ENCODE data around the gene MCC. TPM values are rescaled to one million over a fixed set of nuclear protein-coding genes. Genes with fewer than 3 reads are reported as not detected.

MCC gene
- polyA plus RNA-seq, 4 donors = 0.45 to 3.5 (median 1.6) TPM

DNA sequence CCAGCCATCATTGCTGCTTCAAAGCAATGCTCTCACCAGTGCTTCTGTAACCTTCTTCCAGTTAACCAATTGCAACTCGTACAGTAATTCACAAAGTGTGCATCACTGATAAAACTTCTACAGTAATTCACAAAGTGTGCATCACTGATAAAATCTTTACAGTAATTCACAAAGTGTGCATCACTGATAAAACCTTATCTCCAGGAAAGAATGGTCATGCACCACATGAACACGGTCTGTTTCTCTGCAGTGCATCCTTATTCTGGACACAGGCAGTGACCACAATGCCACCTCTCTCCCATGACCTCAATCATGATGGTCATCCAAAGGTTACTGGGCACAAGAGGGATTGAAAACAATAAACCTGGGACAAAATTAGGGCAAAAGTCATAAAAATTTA is 207.1 kb downstream of the MCC start:
- H3K4me3 ChIP-seq (ENCODE audit: low read depth in 1 of 3, low read length in 3 of 3) = no peak overlapping the region
- no peaks in the 10 kb centered on the region for H3K9me3 ChIP-seq (ENCODE audit: control insufficient read depth in 2 of 2, insufficient read depth in 1 of 2, low read depth in 1 of 2, low read length in 1 of 2)
- H3K27ac ChIP-seq (ENCODE audit: low read depth in 1 of 3, low read length in 2 of 3) = no peak overlapping the region
- DNase-seq = no peak
- FAIRE-seq = no peak
- H3K4me1 ChIP-seq (ENCODE audit: control insufficient read depth in 3 of 3, insufficient read depth in 2 of 3, low read depth in 1 of 3, low read length in 2 of 3) = peaks cover 0 to 1% (median 0%) of the 10 kb centered on the region in 3 donors
- WGBS, 3 donors = 60 to 85% (median 66%) methylated on average over 2 of the region's 2 CpGs
- H3K27me3 ChIP-seq (ENCODE audit: control insufficient read depth in 3 of 3, insufficient read depth in 3 of 3, low read length in 3 of 3) = no peaks in the 10 kb centered on the region
- H3K36me3 ChIP-seq (ENCODE audit: control insufficient read depth in 3 of 3, insufficient read depth in 2 of 3, low read depth in 1 of 3, low read length in 3 of 3) = no peaks in the 10 kb centered on the region

DNA sequence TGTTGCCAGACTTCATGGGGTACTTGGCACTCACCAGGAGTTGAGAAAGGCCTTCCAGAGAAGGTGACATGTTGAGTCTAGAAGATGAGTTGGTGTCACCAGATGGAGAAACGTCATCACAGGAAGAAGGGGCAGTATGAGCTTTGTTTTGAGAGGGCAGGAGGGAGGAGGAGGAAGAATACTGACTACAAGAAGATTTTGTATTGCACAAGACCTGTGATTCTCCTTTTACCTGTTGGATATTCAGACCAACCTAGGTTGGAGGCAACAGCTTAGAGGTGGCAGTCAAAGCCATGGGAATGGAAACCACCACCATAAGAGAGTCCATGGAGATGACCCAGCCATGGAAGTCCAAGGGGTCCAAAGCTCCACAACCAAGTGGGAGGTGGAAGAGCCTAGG is 207.7 kb downstream of the MCC start:
- Histone ChIP-seq H3K27me3 (ENCODE audit: control insufficient read depth in 3 of 3, insufficient read depth in 3 of 3, low read length in 3 of 3) (no peaks in the 10 kb centered on the region), H3K9me3 (ENCODE audit: control insufficient read depth in 2 of 2, insufficient read depth in 1 of 2, low read depth in 1 of 2, low read length in 1 of 2) (no peaks in the 10 kb centered on the region), H3K27ac (ENCODE audit: low read depth in 1 of 3, low read length in 2 of 3) (no peak overlapping the region), H3K4me1 (ENCODE audit: control insufficient read depth in 3 of 3, insufficient read depth in 2 of 3, low read depth in 1 of 3, low read length in 2 of 3) (no peaks in the 10 kb centered on the region), H3K4me3 (ENCODE audit: low read depth in 1 of 3, low read length in 3 of 3) (no peak overlapping the region), H3K36me3 (ENCODE audit: control insufficient read depth in 3 of 3, insufficient read depth in 2 of 3, low read depth in 1 of 3, low read length in 3 of 3) (no peaks in the 10 kb centered on the region)
- 28 to 51% (median 42%) methylated on average over 1 of the region's 1 CpG for WGBS, 3 donors
- no peak for FAIRE-seq
- DNase-seq = no peak

DNA sequence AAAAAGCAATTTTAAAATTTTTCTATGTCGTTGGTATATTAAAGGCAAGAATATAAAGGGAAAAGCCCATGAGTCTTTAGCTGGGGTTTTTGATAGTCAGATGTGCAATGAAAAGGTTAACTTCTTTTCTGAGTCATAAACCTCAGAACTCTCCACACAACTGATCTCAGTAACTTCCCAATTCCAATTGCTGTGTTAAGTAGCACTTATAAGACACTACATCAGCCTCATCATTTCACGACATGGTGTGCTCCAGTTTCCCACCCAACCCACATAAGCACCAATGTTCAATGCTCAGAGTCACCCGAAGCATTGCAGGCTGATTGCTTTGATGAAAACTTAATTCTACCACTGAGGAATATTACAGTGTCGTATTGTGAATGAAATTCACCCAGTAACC is 209.3 kb downstream of the MCC start:
- H3K4me3 ChIP-seq (ENCODE audit: low read depth in 1 of 3, low read length in 3 of 3) = no peak overlapping the region
- H3K27me3 ChIP-seq (ENCODE audit: control insufficient read depth in 3 of 3, insufficient read depth in 3 of 3, low read length in 3 of 3) = no peaks in the 10 kb centered on the region
- no peaks in the 10 kb centered on the region for H3K36me3 ChIP-seq (ENCODE audit: control insufficient read depth in 3 of 3, insufficient read depth in 2 of 3, low read depth in 1 of 3, low read length in 3 of 3)
- no peak for DNase-seq
- no peaks in the 10 kb centered on the region for H3K9me3 ChIP-seq (ENCODE audit: control insufficient read depth in 2 of 2, insufficient read depth in 1 of 2, low read depth in 1 of 2, low read length in 1 of 2)
- FAIRE-seq = no peak
- H3K4me1 ChIP-seq (ENCODE audit: control insufficient read depth in 3 of 3, insufficient read depth in 2 of 3, low read depth in 1 of 3, low read length in 2 of 3) = no peaks in the 10 kb centered on the region
- 44 to 57% (median 55%) methylated on average over 4 of the region's 4 CpGs for WGBS, 3 donors
- no peak overlapping the region for H3K27ac ChIP-seq (ENCODE audit: low read depth in 1 of 3, low read length in 2 of 3)

DNA sequence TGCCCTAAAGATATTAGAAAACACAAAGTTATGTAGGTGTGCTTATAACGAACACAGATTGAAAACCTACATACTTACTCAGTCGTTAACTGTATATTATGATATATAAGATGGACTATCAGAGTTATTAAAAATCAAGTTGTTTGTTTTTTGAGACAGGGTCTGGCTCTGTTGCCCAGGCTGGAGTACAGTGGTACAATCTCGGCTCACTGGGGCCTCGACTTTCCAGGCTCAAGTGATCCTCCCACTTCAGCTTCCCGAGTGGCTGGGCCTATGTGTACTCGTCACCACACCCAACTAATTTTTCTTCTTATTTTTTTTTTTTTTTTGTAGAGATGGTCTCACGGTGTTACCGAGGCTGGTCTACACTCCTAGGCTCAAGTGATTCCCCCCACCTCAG is 211.8 kb downstream of the MCC start:
- no peak for FAIRE-seq
- H3K9me3 ChIP-seq (ENCODE audit: control insufficient read depth in 2 of 2, insufficient read depth in 1 of 2, low read depth in 1 of 2, low read length in 1 of 2) = no peaks in the 10 kb centered on the region
- no peaks in the 10 kb centered on the region for H3K4me1 ChIP-seq (ENCODE audit: control insufficient read depth in 3 of 3, insufficient read depth in 2 of 3, low read depth in 1 of 3, low read length in 2 of 3)

DNA sequence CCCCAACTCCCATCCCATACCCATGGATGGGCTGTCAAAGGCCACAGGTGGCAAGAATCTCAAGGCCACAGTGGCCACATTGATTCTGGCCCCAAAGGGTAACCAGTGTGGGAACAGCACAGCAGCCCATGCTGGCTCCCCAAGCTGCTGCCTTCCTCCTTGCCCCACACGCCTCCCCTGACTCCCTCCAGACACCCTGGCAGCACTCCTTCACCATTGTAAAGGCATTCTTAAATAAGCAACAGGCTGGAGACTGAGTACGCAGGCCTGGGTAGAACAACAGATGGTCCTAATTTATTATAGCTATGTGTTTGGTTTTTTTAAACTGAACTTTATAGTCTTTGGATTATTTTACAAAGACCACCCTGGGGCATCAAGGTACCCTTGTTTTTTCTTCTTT is 212.3 kb downstream of the MCC start:
- 92 to 98% (median 92%) methylated on average over 2 of the region's 2 CpGs for WGBS, 3 donors
- Histone ChIP-seq H3K4me3 (ENCODE audit: low read depth in 1 of 3, low read length in 3 of 3) (no peak overlapping the region), H3K9me3 (ENCODE audit: control insufficient read depth in 2 of 2, insufficient read depth in 1 of 2, low read depth in 1 of 2, low read length in 1 of 2) (no peaks in the 10 kb centered on the region), H3K36me3 (ENCODE audit: control insufficient read depth in 3 of 3, insufficient read depth in 2 of 3, low read depth in 1 of 3, low read length in 3 of 3) (no peaks in the 10 kb centered on the region), H3K4me1 (ENCODE audit: control insufficient read depth in 3 of 3, insufficient read depth in 2 of 3, low read depth in 1 of 3, low read length in 2 of 3) (no peaks in the 10 kb centered on the region), H3K27me3 (ENCODE audit: control insufficient read depth in 3 of 3, insufficient read depth in 3 of 3, low read length in 3 of 3) (no peaks in the 10 kb centered on the region), H3K27ac (ENCODE audit: low read depth in 1 of 3, low read length in 2 of 3) (no peak overlapping the region)
- FAIRE-seq (no peak), DNase-seq (no peak)

More for the DNA sequence above, 211.8 kb downstream of the MCC start:
- 85 to 93% (median 88%) methylated on average over 8 of the region's 8 CpGs for WGBS, 3 donors
- Histone ChIP-seq H3K4me3 (ENCODE audit: low read depth in 1 of 3, low read length in 3 of 3) (no peak overlapping the region), H3K36me3 (ENCODE audit: control insufficient read depth in 3 of 3, insufficient read depth in 2 of 3, low read depth in 1 of 3, low read length in 3 of 3) (no peaks in the 10 kb centered on the region), H3K27me3 (ENCODE audit: control insufficient read depth in 3 of 3, insufficient read depth in 3 of 3, low read length in 3 of 3) (no peaks in the 10 kb centered on the region), H3K27ac (ENCODE audit: low read depth in 1 of 3, low read length in 2 of 3) (no peak overlapping the region)
- no peak for DNase-seq

DNA sequence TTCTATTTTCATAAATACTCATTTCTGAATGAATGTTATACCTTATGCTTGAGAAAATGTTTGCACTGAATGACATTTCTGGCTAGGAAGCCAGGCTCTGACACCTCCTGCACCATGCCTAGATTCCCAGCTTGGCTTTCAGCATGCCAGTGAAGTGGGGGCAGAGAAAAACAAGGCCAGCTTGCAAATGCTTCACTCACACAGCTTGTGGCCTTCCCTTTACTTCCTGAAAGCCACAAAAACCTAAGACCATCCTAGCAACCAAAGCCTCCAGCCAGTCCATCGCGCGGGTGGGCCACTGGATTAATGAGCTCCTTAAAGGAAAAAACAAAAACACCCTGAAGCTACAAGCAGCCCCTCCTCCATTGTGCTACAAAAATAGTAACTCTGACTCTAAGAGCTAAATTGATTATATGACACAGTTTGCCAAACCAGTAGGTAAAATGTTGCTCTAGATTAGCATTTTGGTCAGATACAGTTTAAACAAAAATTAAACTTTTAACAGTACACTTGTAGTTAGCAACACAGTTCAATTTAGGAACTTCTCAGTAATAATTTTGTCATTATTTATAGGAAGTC is 213.3 kb downstream of the MCC start:
- no peaks in the 10 kb centered on the region for H3K4me1 ChIP-seq (ENCODE audit: control insufficient read depth in 3 of 3, insufficient read depth in 2 of 3, low read depth in 1 of 3, low read length in 2 of 3)
- no peaks in the 10 kb centered on the region for H3K36me3 ChIP-seq (ENCODE audit: control insufficient read depth in 3 of 3, insufficient read depth in 2 of 3, low read depth in 1 of 3, low read length in 3 of 3)
- DNase-seq = no peak
- no peak overlapping the region for H3K27ac ChIP-seq (ENCODE audit: low read depth in 1 of 3, low read length in 2 of 3)
- FAIRE-seq = no peak
- no peak overlapping the region for H3K4me3 ChIP-seq (ENCODE audit: low read depth in 1 of 3, low read length in 3 of 3)
- H3K9me3 ChIP-seq (ENCODE audit: control insufficient read depth in 2 of 2, insufficient read depth in 1 of 2, low read depth in 1 of 2, low read length in 1 of 2) = no peaks in the 10 kb centered on the region
- 72 to 88% (median 73%) methylated on average over 3 of the region's 3 CpGs for WGBS, 3 donors
- H3K27me3 ChIP-seq (ENCODE audit: control insufficient read depth in 3 of 3, insufficient read depth in 3 of 3, low read length in 3 of 3) = no peaks in the 10 kb centered on the region

DNA sequence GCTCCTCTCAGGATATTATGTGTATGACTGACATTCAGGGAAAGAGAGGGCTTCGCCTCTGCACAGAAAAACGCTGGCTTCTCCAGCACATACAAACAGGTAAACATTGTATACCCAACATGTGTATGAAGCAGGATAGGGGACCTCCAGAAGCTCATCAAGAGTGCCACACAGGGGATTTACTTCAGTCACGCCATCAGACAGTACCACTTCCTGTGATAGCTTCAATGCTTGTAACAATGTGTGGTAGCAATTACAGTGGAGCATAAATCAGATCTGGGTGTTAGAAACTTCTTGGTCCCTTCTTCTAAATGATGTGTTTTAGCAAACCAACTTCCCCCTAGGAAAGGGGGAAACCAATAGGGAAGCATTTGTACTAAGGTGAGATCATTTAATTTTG is 214.3 kb downstream of the MCC start:
- WGBS, 3 donors = 75 to 82% (median 78%) methylated on average over 3 of the region's 3 CpGs
- no peak overlapping the region for H3K27ac ChIP-seq (ENCODE audit: low read depth in 1 of 3, low read length in 2 of 3)
- no peaks in the 10 kb centered on the region for H3K27me3 ChIP-seq (ENCODE audit: control insufficient read depth in 3 of 3, insufficient read depth in 3 of 3, low read length in 3 of 3)
- no peak for DNase-seq
- H3K9me3 ChIP-seq (ENCODE audit: control insufficient read depth in 2 of 2, insufficient read depth in 1 of 2, low read depth in 1 of 2, low read length in 1 of 2) = no peaks in the 10 kb centered on the region
- no peaks in the 10 kb centered on the region for H3K36me3 ChIP-seq (ENCODE audit: control insufficient read depth in 3 of 3, insufficient read depth in 2 of 3, low read depth in 1 of 3, low read length in 3 of 3)
- no peaks in the 10 kb centered on the region for H3K4me1 ChIP-seq (ENCODE audit: control insufficient read depth in 3 of 3, insufficient read depth in 2 of 3, low read depth in 1 of 3, low read length in 2 of 3)
- no peak for FAIRE-seq
- no peak overlapping the region for H3K4me3 ChIP-seq (ENCODE audit: low read depth in 1 of 3, low read length in 3 of 3)

DNA sequence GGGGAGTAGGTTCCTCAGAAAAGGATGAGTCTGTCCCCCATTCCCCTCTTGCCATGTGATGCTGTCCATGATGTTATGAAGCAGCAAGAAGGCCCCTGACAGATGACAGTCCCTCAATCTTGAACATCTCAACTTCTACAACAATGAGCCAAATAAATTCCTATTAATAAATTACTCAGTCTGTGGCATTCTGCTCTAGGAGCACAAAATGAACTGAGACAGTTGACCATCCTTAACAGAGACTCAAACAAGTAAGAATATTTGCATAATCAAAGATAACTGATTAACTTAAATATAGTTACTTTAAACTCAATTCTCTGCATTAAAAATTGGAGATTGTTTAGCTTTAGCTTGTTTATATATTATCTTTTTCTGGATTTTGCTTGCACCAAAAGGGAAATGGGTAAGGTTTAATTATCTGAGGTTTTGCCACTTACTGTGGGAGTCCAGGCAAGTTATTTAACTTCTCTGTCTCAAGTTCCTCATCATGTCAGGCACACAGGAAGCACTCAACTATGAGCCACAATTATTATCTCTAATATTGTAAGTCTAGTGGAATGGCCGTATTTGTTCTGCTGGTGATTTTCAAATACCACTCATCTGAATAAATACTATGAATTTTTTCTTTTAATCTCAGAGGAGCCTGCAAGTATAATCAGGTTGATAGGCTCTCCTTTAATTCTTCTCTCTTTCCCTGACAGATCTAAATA is 216.4 kb downstream of the MCC start:
- no peak for FAIRE-seq
- H3K9me3 ChIP-seq (ENCODE audit: control insufficient read depth in 2 of 2, insufficient read depth in 1 of 2, low read depth in 1 of 2, low read length in 1 of 2) = no peaks in the 10 kb centered on the region
- no peaks in the 10 kb centered on the region for H3K36me3 ChIP-seq (ENCODE audit: control insufficient read depth in 3 of 3, insufficient read depth in 2 of 3, low read depth in 1 of 3, low read length in 3 of 3)
- H3K4me3 ChIP-seq (ENCODE audit: low read depth in 1 of 3, low read length in 3 of 3) = no peak overlapping the region
- 73 to 91% (median 83%) methylated on average over 1 of the region's 1 CpG for whole genome bisulfite sequencing, 3 donors
- H3K27ac ChIP-seq (ENCODE audit: low read depth in 1 of 3, low read length in 2 of 3) = no peak overlapping the region
- H3K4me1 ChIP-seq (ENCODE audit: control insufficient read depth in 3 of 3, insufficient read depth in 2 of 3, low read depth in 1 of 3, low read length in 2 of 3) = no peaks in the 10 kb centered on the region
- H3K27me3 ChIP-seq (ENCODE audit: control insufficient read depth in 3 of 3, insufficient read depth in 3 of 3, low read length in 3 of 3) = no peaks in the 10 kb centered on the region
- no peak for DNase-seq

DNA sequence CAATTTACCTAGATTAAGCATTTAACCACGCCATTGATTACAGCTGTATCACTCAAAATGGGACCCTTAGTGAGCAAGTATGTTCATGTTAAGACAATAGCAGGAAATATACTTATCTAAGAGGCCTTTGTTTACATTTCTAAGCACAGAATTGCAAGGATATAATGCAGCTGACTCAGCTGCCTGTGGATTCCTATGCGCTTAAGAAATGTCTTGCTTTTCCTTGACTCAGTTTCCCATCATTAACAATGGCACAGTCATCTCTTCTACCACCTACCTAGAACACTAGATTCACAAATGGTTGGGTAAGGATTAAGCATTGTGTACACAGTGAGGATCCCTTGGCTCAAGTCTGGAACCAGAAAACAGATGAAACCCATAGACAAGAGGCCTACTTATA is 217.2 kb downstream of the MCC start:
- WGBS, 3 donors = 52 to 66% (median 65%) methylated on average over 2 of the region's 2 CpGs
- DNase-seq (no peak), FAIRE-seq (no peak)

More for the DNA sequence above, 217.2 kb downstream of the MCC start:
- H3K4me1 ChIP-seq (ENCODE audit: control insufficient read depth in 3 of 3, insufficient read depth in 2 of 3, low read depth in 1 of 3, low read length in 2 of 3) = no peaks in the 10 kb centered on the region
- no peaks in the 10 kb centered on the region for H3K27me3 ChIP-seq (ENCODE audit: control insufficient read depth in 3 of 3, insufficient read depth in 3 of 3, low read length in 3 of 3)
- no peak overlapping the region for H3K4me3 ChIP-seq (ENCODE audit: low read depth in 1 of 3, low read length in 3 of 3)
- no peaks in the 10 kb centered on the region for H3K9me3 ChIP-seq (ENCODE audit: control insufficient read depth in 2 of 2, insufficient read depth in 1 of 2, low read depth in 1 of 2, low read length in 1 of 2)
- no peaks in the 10 kb centered on the region for H3K36me3 ChIP-seq (ENCODE audit: control insufficient read depth in 3 of 3, insufficient read depth in 2 of 3, low read depth in 1 of 3, low read length in 3 of 3)
- no peak overlapping the region for H3K27ac ChIP-seq (ENCODE audit: low read depth in 1 of 3, low read length in 2 of 3)

Data from small intestine (tissue), 7 donors.